ENCODE measurements around the gene KRTAP19-4. TPM values are rescaled to one million over a fixed set of nuclear protein-coding genes. Genes with fewer than 3 reads are reported as not detected.

KRTAP19-4 gene
- total RNA-seq, 2 donors from 2014 or later: not detected

Other genes starting within 250 kb of the KRTAP19-4 start
- not detected for gene KRTAP24-1, start 214.2 kb downstream of the KRTAP19-4 start, total RNA-seq
- not detected for gene KRTAP25-1, start 207.7 kb downstream of the KRTAP19-4 start, total RNA-seq
- not detected for gene KRTAP26-1, start 176.8 kb downstream of the KRTAP19-4 start, total RNA-seq
- gene KRTAP27-1, start 159.5 kb downstream of the KRTAP19-4 start, total RNA-seq: not detected
- gene KRTAP23-1, start 148.6 kb downstream of the KRTAP19-4 start, total RNA-seq: not detected
- 1 to 10 TPM; 1.9 to 10.0 TPM for gene KRTAP13-2, start 124.9 kb downstream of the KRTAP19-4 start, total RNA-seq
- not detected for gene KRTAP13-1, start 101.1 kb downstream of the KRTAP19-4 start, total RNA-seq
- gene KRTAP13-3, start 71.2 kb downstream of the KRTAP19-4 start, total RNA-seq: not detected
- gene KRTAP13-4, start 66.9 kb downstream of the KRTAP19-4 start, total RNA-seq: not detected
- not detected for gene KRTAP15-1, start 56.9 kb downstream of the KRTAP19-4 start, total RNA-seq
- gene KRTAP19-1, start 16.8 kb downstream of the KRTAP19-4 start, total RNA-seq: not detected
- not detected for gene KRTAP19-2, start 9.7 kb downstream of the KRTAP19-4 start, total RNA-seq
- not detected for gene KRTAP19-3, start 5.2 kb downstream of the KRTAP19-4 start, total RNA-seq
- not detected for gene KRTAP19-5, start 5.0 kb upstream of the KRTAP19-4 start, total RNA-seq
- gene KRTAP19-6, start 44.7 kb upstream of the KRTAP19-4 start, total RNA-seq: not detected
- gene KRTAP19-7, start 64.1 kb upstream of the KRTAP19-4 start, total RNA-seq: not detected
- gene KRTAP22-2, start 93.2 kb upstream of the KRTAP19-4 start, total RNA-seq: not detected
- not detected for gene KRTAP6-3, start 95.3 kb upstream of the KRTAP19-4 start, total RNA-seq
- not detected for gene KRTAP6-2, start 101.7 kb upstream of the KRTAP19-4 start, total RNA-seq
- gene KRTAP22-1, start 103.9 kb upstream of the KRTAP19-4 start, total RNA-seq: not detected
- gene KRTAP6-1, start 116.8 kb upstream of the KRTAP19-4 start, total RNA-seq: not detected
- not detected for gene KRTAP20-1, start 119.3 kb upstream of the KRTAP19-4 start, total RNA-seq
- gene KRTAP20-4, start 123.5 kb upstream of the KRTAP19-4 start, total RNA-seq: not detected
- not detected for gene KRTAP20-2, start 138.0 kb upstream of the KRTAP19-4 start, total RNA-seq
- gene KRTAP20-3, start 145.7 kb upstream of the KRTAP19-4 start, total RNA-seq: not detected
- not detected for gene KRTAP21-3, start 221.6 kb upstream of the KRTAP19-4 start, total RNA-seq